Measurements from ENCODE around the gene MRC2. TPM values are rescaled to one million over a fixed set of nuclear protein-coding genes. Genes with fewer than 3 reads are reported as not detected.

The MRC2 gene
- total and polyA plus RNA-seq, 2 of the 13 experiments (the other 11 are each of a cell fraction or from before 2014, with no cell fraction given) = not detected

DNA sequence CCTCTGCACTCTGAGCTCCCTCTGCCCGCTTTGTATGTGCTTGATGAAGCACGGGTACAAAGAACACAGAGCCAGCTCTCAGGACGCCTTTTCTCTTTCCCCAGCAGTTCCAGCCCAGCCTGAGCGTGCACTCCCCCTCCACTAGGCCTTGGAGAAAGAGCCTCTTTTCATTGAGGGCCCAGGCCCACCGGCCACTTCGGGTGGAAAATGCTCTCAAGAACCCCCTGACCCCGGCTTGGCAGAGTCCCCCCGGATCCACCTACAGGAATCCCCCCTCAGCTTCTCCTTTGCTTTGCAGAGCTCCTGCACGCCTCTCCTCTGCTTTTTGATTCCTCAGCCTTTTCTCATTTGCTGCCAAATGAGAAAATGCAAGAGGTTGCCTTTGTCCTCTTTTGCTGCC lies 30.2 kb downstream of the MRC2 start:
- CTCF ChIA-PET (ENCODE audit: low intra/inter-chr PET ratio, low total read pairs) = no interaction called here
- ATAC-seq = no peak
- Histone ChIP-seq H4K20me1 (ENCODE audit: insufficient read depth, low read length) (no peaks in the 10 kb centered on the region), H3K79me2 (ENCODE audit: insufficient read depth, low read length) (no peaks in the 10 kb centered on the region), H3K9ac (ENCODE audit: insufficient read depth, low read depth, low read length) (no peak overlapping the region), H3K27ac (ENCODE audit: extremely low read length, insufficient read depth, low read length) (no peak overlapping the region), H3K4me1 (ENCODE audit: insufficient read depth, low read length) (peaks cover 15% of the 10 kb centered on the region), H3K4me2 (ENCODE audit: low read depth, low read length) (no peak overlapping the region), H3K4me3 (replicated peaks in 1 of 3; ENCODE audit: insufficient read depth in 1 of 3, low read depth in 2 of 3, low read length in 3 of 3) (no peak overlapping the region), H3K9me3 (ENCODE audit: low read length) (no peaks in the 10 kb centered on the region), H3K36me3 (replicated peaks in 1 of 2; ENCODE audit: control insufficient read depth in 1 of 2, insufficient read depth in 2 of 2, low read length in 2 of 2) (no peaks in the 10 kb centered on the region), H2AFZ (ENCODE audit: low read length) (no peak overlapping the region), H3K27me3 (ENCODE audit: control insufficient read depth in 1 of 2, insufficient read depth in 2 of 2, low read length in 2 of 2) (peaks cover 12 to 63% of the 10 kb centered on the region in 2 experiments; a peak in 4 of 5 replicates)
- WGBS (ENCODE audit: low lambda C conversion rate) = 27% methylated on average over 9 of the region's 9 CpGs
- in situ Hi-C loops (cut with HindIII; ENCODE audit: extremely low pct_ligation_motif_present, low pct_unique_long_range_greater_than_20kb) = no loop called here
- DNase-seq (ENCODE audit: low spot score) = no peak
- TF ChIP-seq ZNF12 (CRISPR knock-in tag; IDR thresholded peaks at IDR 0.05) = no peak
- no peak for TF ChIP-seq NCOA2 (CRISPR knock-in tag; IDR thresholded peaks at IDR 0.05)
- no peak for TF ChIP-seq TBP (CRISPR knock-in tag; IDR thresholded peaks at IDR 0.05)
- no peak for TF ChIP-seq U2AF2 (IDR thresholded peaks at IDR 0.05; ENCODE audit: low read depth, low read length)
- TF ChIP-seq, protein P1, sequence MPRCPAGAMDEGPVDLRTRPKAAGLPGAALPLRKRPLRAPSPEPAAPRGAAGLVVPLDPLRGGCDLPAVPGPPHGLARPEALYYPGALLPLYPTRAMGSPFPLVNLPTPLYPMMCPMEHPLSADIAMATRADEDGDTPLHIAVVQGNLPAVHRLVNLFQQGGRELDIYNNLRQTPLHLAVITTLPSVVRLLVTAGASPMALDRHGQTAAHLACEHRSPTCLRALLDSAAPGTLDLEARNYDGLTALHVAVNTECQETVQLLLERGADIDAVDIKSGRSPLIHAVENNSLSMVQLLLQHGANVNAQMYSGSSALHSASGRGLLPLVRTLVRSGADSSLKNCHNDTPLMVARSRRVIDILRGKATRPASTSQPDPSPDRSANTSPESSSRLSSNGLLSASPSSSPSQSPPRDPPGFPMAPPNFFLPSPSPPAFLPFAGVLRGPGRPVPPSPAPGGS (CRISPR knock-in tag; IDR thresholded peaks at IDR 0.05) = no peak
- no peak for TF ChIP-seq FOXO1 (CRISPR knock-in tag; IDR thresholded peaks at IDR 0.05)
- no peak for TF ChIP-seq ZNF431 (CRISPR knock-in tag; IDR thresholded peaks at IDR 0.05; ENCODE audit: borderline replicate concordance, low read depth)
- no peak for TF ChIP-seq PCBP2 (optimal IDR thresholded peaks at IDR 0.05; ENCODE audit: low read depth, low read length, poor library complexity, severe bottlenecking)
- TF ChIP-seq, protein P2, sequence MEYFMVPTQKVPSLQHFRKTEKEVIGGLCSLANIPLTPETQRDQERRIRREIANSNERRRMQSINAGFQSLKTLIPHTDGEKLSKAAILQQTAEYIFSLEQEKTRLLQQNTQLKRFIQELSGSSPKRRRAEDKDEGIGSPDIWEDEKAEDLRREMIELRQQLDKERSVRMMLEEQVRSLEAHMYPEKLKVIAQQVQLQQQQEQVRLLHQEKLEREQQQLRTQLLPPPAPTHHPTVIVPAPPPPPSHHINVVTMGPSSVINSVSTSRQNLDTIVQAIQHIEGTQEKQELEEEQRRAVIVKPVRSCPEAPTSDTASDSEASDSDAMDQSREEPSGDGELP (IDR thresholded peaks at IDR 0.05; ENCODE audit: borderline replicate concordance, low read depth) = no peak
- FAIRE-seq = no peak
- BruUV-seq (replicated peaks) = no TSS peak
- intact Hi-C loops (cut with micrococcal nuclease; ENCODE audit: unreplicated experiment) = no loop called here
- POLR2A ChIA-PET = no interaction called here

Data from HepG2 (cell line).